Inferior parietal cortex (tissue), 1 donor: ENCODE results near the gene PLCL1.
"Not testable (repeated sequence)": the region's sequence is repeated elsewhere in the genome, so short reads cannot be mapped to it uniquely, and the experiment has no call there.

Source experiments
- DNase-seq: peaks from one replicate; pipeline ENCODE4 v3.0.0-alpha.2; 2016; ENCODE audit errors: extremely low spot score

The PLCL1 gene

DNA sequence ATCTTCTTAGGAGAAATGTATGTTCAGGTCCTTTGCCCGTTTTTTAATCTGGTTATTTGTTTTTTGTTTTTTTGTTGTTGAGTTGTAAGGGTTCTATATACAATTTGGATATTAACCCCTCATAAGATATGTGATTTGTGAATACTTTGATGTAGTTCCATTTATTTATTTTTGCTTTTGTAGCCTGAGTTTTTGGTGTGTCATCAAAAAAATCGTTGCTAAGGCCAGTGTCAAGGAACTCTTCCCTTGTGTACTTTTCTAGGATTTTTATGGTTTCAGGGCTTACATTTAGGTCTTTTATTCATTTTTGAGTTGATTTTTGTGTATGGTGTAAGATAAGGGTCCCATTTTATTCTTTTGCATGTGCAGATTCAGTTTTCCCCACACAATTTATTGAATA, 372.6 kb downstream of the PLCL1 start:
- DNase-seq = no peak

DNA sequence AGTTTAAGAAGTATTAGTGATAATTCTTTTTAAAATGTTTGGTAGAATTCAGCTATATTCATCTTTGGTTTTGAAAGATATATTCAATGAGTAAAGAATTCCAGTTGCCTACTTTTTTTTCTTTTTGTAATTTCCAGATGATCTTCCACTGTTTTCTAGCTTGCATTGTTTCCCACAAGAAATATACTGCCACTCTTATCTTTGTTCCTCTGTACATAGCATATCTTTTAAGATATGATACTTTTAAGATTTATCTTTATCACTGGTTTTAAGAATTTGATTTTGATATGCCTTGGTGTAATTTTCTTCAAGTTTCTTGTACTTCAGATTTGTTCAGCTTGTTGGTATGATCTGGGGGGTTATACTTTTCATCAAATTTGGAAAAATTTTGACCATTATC, 374.4 kb downstream of the PLCL1 start:
- no peak for DNase-seq

DNA sequence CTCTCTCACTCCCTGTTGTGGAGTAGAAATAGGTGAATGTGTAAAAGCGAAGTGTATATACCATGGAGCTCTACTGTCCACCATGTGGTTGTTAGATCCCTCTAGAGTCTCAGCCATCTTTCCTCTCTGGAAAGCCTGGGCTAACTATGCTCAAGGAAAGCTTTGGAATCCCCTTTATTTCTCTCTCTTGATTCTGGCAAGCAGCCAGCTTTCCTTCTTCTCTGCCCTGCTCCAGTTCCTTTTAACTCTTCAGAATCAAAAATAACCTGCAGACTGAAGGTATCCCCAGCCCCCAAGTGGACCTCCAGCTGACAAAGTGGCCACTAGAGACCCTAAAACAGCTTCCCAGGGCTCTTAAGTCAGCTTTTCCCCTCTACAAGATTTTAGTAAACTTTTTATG, 381.9 kb downstream of the PLCL1 start:
- no peak for DNase-seq

DNA sequence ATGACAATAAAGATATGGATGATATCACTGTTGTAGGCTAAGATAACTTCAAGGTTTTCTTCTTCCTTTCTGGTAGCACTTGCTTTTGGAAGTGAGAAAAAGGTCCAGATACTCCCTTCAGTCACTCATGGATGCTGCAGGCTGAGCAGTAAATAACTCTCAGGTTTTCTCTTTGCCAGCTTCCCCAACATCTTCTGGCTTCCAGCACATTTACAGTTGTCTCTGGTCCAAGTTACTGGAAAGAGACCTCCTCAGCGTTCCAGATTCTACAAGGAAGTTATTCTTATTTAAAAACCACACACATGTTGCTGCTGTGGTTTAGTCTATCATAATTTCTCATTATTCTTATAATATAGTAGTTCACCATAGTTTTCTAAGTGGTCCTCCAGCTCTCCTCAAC, 383.4 kb downstream of the PLCL1 start:
- no peak for DNase-seq

DNA sequence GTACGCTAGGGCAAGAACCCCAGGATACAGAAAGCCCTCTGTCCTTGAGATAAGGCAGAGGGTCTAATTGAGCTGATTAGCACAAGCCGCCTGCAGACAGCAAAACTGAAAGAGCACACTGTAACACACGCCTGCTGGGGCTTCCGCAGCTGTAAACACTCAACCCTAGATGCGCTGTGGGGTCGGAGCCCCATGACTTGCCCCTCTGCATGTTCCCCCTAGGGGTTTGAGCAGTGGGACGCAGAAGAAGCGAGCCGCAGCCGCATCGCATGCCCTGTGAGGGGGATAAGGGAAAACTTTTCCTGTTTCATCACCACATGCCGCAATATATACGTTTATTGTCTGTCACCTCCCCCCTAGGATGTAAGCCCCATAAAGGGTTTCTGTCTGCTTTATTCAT, 384.6 kb downstream of the PLCL1 start:
- DNase-seq = no peak

DNA sequence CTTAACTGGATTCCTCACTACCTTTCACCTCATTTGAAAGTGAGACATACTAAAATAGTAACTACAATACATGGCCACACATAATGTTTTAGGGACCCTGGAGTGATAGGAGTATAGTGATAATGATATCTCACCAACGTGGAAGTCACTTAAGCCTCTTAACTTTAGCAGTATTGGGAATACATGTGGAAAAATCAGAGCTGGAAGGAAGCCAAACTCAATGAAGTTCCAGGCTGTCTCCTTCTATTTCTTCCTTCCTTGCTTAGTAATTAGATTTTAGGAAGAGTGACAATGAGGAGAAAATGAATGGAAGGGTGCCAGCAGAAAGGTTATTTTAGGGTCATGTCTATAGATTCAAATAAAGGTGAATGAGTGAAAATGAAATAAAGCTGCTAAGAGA, 387.3 kb downstream of the PLCL1 start:
- DNase-seq = no peak

DNA sequence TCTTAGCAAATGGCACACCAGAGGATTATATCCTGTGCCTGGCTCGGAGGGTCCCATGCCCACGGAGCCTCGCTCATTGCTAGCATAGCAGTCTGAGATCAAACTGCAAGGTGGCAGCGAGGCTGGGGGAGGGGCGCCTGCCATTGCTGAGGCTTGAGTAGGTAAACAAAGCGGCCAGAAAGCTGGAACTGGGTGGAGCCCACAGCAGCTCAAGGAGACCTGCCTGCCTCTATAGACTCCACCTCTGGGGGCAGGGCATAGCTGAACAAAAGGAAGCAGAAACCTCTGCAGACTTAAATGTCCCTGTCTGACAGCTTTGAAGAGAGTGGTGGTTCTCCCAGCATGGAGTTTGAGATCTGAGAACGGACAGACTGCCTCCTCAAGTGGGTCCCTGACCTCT, 392.2 kb downstream of the PLCL1 start:
- DNase-seq = not testable (repeated sequence)
